Heart right ventricle (tissue), 16 donors: ENCODE results near the gene PLD4. TPM values are rescaled to one million over a fixed set of nuclear protein-coding genes. Genes with fewer than 3 reads are reported as not detected.
"Not testable (repeated sequence)": the region's sequence is repeated elsewhere in the genome, so short reads cannot be mapped to it uniquely, and the experiment has no call there.

Experiments
- ATAC-seq, 8 donors: fragments of 200-7000 bp; cut with Tn5 transposase; one replicate each; pipeline ENCODE4 v1.9.1; 2020; ENCODE audit warnings: mild to moderate bottlenecking in 8 of 8, moderate library complexity in 8 of 8, moderate number of reproducible peaks in 1 of 8
- DNase-seq, 2 donors: peaks; one replicate each; pipeline ENCODE4 v3.0.0-alpha.2; 2020
- H3K27ac ChIP-seq, 10 donors: fragments of 200-600 bp; sonication (generic) in 2 of 10; one replicate each; pipeline versions ENCODE4 v1.5.0 to v1.8.0; 2020 to 2022; ENCODE audit warnings: mild to moderate bottlenecking in 3 of 10
- H3K27me3 ChIP-seq, 7 donors: fragments of 200-600 bp; one replicate each; pipeline ENCODE4 v1.8.0; 2021 to 2022; ENCODE audit warnings: mild to moderate bottlenecking in 2 of 7
- H3K36me3 ChIP-seq, 9 donors: fragments of 200-600 bp; sonication (generic) in 1 of 9; one replicate each; pipeline versions ENCODE4 v1.5.0 to v1.8.0; 2020 to 2022; ENCODE audit warnings: mild to moderate bottlenecking in 2 of 9
- H3K4me1 ChIP-seq, 9 donors: fragments of 200-600 bp; sonication (generic) in 1 of 9; one replicate each; pipeline versions ENCODE4 v1.5.0 to v1.8.0; 2020 to 2022; ENCODE audit warnings: mild to moderate bottlenecking in 4 of 9
- H3K4me3 ChIP-seq, 10 donors: fragments of 200-600 bp; sonication (generic) in 2 of 10; one replicate each; pipeline versions ENCODE4 v1.5.0 to v1.8.0; 2020 to 2022; ENCODE audit warnings: mild to moderate bottlenecking in 7 of 10, moderate library complexity in 2 of 10
- H3K9me3 ChIP-seq, 11 donors: fragments of 200-600 bp in 10 of 11; sonication (generic) in 2 of 11; one replicate each; pipeline versions ENCODE4 v1.5.0 to v1.8.0; 2013 to 2022; ENCODE audit warnings: mild to moderate bottlenecking in 2 of 11, control low read depth in 1 of 11, moderate library complexity in 1 of 11
- CTCF ChIP-seq, 9 donors: fragments of 200-600 bp; sonication (generic) in 2 of 9; IDR thresholded peaks; one replicate each; pipeline versions ENCODE4 v1.5.0 to v1.8.0; 2021 to 2022; ENCODE audit warnings: antibody characterized with exemption in 9 of 9, mild to moderate bottlenecking in 5 of 9, moderate library complexity in 1 of 9
- WGBS, 2 donors: extraction: QIAGEN DNeasy Blood & Tissue Kit; methylation state at CpG; one replicate each; pipeline ENCODE4 v1.1.7; 2013; ENCODE audit warnings: inconsistent platforms in 1 of 2; 5-methylcytosine and 5-hydroxymethylcytosine counted together
- intact Hi-C, 10 donors: fragments of 100-400 bp; cut with DNase I; formaldehyde crosslinking; loops; one replicate each; pipeline versions ENCODE4 v1.11.1 to v1.14.2; 2022
- polyA plus RNA-seq, 2 donors: library from polyadenylated mRNA; stranded (reverse); fragments of 200-250 nt; gene quantifications; one replicate each; pipeline ENCODE4 v1.2.3, GENCODE V29; 2013
- total RNA-seq, 10 donors: library from RNA; stranded (reverse); fragmentation: NEBNext Ultra II Directional in 3 of 10; extraction: Animal tissue kit (Norgen Biotek cat#: 25700) in 3 of 10; gene quantifications; one replicate each; pipeline versions ENCODE4 v1.2.1 to v1.2.4, GENCODE V29; 2021 to 2023
- donor health status: Arrhythmogenic right ventricular cardiomyopathy.
- donor health status: ischemic (EF 13 %, LVEDD 7.1; RV severe dilation, severe dysfunction).
- donor health status: healthy with polysubstance abuse.
- donor health status: DM: no; HTN: yes; CAD: no.
- donor health status: DM: no; HTN: no; CAD: no.
- donor health status: ischemic (EF 25% LVEDD 6.9; RV normal size, moderate dysfunction).
- donor health status: ischemic (EF 25% LVEDD 5.7; RV mildly dilated, moderate dysfunction).
- donor health status: healthy.
- donor health status: DM: yes; HTN: yes; CAD: no.
- donor health status: Ischemic cardiomyopathy.
- donor health status: ischemic (EF 35%, LVEDD 5.7; RV mildly dilated, moderate dysfunction).
- donor health status: nonischemic (EF 11% LVEDD 7.7; RV severe dilation, severe dysfunction).
- donor health status: DM: yes; HTN: yes; CAD: no.
- donor health status: PGD.
- donor health status: ischemic (EF 29% LVEDD 5.4; RV normal size, mild dysfunction).
- donor health status: nonischemic (EF 23%, LVEDD 6.1; RV moderate dilation, normal function).

Gene PLD4
- total and polyA plus RNA-seq, 12 donors, result 0.07 to 0.91 (median 0.47) TPM; not detected in 1

- intact Hi-C loops, result no loop called here
- H3K27ac ChIP-seq, result no peak overlapping the region
- H3K36me3 ChIP-seq, result peaks cover 0 to 50% (median 4%) of the 10 kb centered on the region in 9 donors
- DNase-seq (no peak), ATAC-seq (no peak)
- H3K4me1 ChIP-seq, result no peaks in the 10 kb centered on the region
- H3K27me3 ChIP-seq, result no peaks in the 10 kb centered on the region
- WGBS, 2 donors, result 93 to 94% methylated on average over 26 of the region's 26 CpGs
- no peak for TF ChIP-seq CTCF (IDR thresholded peaks at IDR 0.05)
- no peaks in the 10 kb centered on the region for H3K9me3 ChIP-seq
- H3K4me3 ChIP-seq, result no peak overlapping the region
Measured at GRCh38 chr14:104888489-104889374, 35.9 kb upstream of the PLD4 start.

- Histone ChIP-seq H3K27me3 (no peaks in the 10 kb centered on the region), H3K9me3 (no peaks in the 10 kb centered on the region), H3K36me3 (peaks cover 0 to 46% (median 4%) of the 10 kb centered on the region in 9 donors), H3K27ac (no peak overlapping the region), H3K4me3 (no peak overlapping the region), H3K4me1 (peaks cover 0 to 5% (median 0%) of the 10 kb centered on the region in 9 donors)
- DNase-seq, result no peak
- intact Hi-C loops, result no loop called here
- ATAC-seq, result no peak
- 92 to 94% methylated on average over 23 of the region's 23 CpGs for WGBS, 2 donors
- TF ChIP-seq CTCF (IDR thresholded peaks at IDR 0.05), result no peak
Measured at GRCh38 chr14:104889375-104889757, 35.3 kb upstream of the PLD4 start.

- H3K27me3 ChIP-seq, ATAC-seq, H3K4me3 ChIP-seq, DNase-seq, H3K9me3 ChIP-seq, H3K27ac ChIP-seq: not testable (repeated sequence)
- Histone ChIP-seq H3K4me1 (peaks cover 5 to 15% (median 9%) of the 10 kb centered on the region in 9 donors), H3K36me3 (peaks cover 0 to 42% (median 4%) of the 10 kb centered on the region in 9 donors)
- intact Hi-C loops, result loop anchor here in 2 of 10 donors (10.0 kb wide), 2 partner anchors 85 to 155 kb away; partner anchors contain the start of gene AHNAK2 (in 1 of the 2)
Measured at GRCh38 chr14:104890292-104890691, 34.4 kb upstream of the PLD4 start.

- Histone ChIP-seq H3K4me1 (peaks cover 5 to 22% (median 17%) of the 10 kb centered on the region in 9 donors), H3K4me3 (no peak overlapping the region), H3K27me3 (no peaks in the 10 kb centered on the region), H3K9me3 (no peaks in the 10 kb centered on the region), H3K36me3 (peaks cover 0 to 34% (median 4%) of the 10 kb centered on the region in 9 donors), H3K27ac (no peak overlapping the region)
- DNase-seq (no peak), ATAC-seq (no peak)
- intact Hi-C loops, result loop anchor here in 2 of 10 donors (10.0 kb wide), 2 partner anchors 84 to 154 kb away; partner anchors contain the start of gene AHNAK2 (in 1 of the 2)
- WGBS, 2 donors, result 96 to 97% methylated on average over 4 of the region's 4 CpGs
- no peak for TF ChIP-seq CTCF (IDR thresholded peaks at IDR 0.05)
Measured at GRCh38 chr14:104891121-104891551, 33.5 kb upstream of the PLD4 start.
